Osteoblast (primary cell): Measurements from ENCODE around the gene AGXT2. TPM values are rescaled to one million over a fixed set of nuclear protein-coding genes. Genes with fewer than 3 reads are reported as not detected.

Experiments
- DNase-seq: peaks from one replicate; pipeline ENCODE4 v3.0.0; 2011; ENCODE audit warnings: low spot score, mixed read lengths; ENCODE audit not compliant: insufficient read length; ENCODE audit errors: missing footprints
- H2AFZ ChIP-seq: 2 replicates; pipeline ENCODE4 v1.6.0; 2011; ENCODE audit warnings: mild to moderate bottlenecking, low read length
- H3K27ac ChIP-seq: 2 replicates; pipeline ENCODE4 v1.5.1; 2011; ENCODE audit warnings: mild to moderate bottlenecking, low read depth, low read length, moderate library complexity
- H3K27me3 ChIP-seq: 2 replicates; pipeline ENCODE4 v1.6.0; 2012; ENCODE audit warnings: mild to moderate bottlenecking, control low read depth, inconsistent platforms, low read length, moderate library complexity; ENCODE audit not compliant: insufficient read depth
- H3K36me3 ChIP-seq: 2 replicates; pipeline ENCODE4 v1.5.1; 2011; ENCODE audit warnings: mild to moderate bottlenecking, low read length, control low read depth, moderate library complexity; ENCODE audit not compliant: insufficient read depth
- H3K4me1 ChIP-seq: 2 replicates; pipeline ENCODE4 v1.5.1; 2011; ENCODE audit warnings: mild to moderate bottlenecking, low read length, control low read depth, moderate library complexity; ENCODE audit not compliant: insufficient read depth
- H3K4me2 ChIP-seq: 2 replicates; pipeline ENCODE4 v1.6.0; 2011; ENCODE audit warnings: mild to moderate bottlenecking, low read length; ENCODE audit not compliant: insufficient read depth
- H3K4me3 ChIP-seq: fragments of 200-600 bp; sonication (generic); 3 replicates; pipeline ENCODE4 v1.5.1; 2012; ENCODE audit warnings: mild to moderate bottlenecking, low read length, inconsistent platforms; ENCODE audit not compliant: insufficient read depth
- H3K79me2 ChIP-seq: 2 replicates; pipeline ENCODE4 v1.6.0; 2012; ENCODE audit warnings: mild to moderate bottlenecking, low read length, control low read depth, inconsistent platforms; ENCODE audit not compliant: insufficient read depth
- H3K9me3 ChIP-seq: 2 replicates; pipeline ENCODE4 v1.5.1; 2011; ENCODE audit warnings: low read depth, low read length, control low read depth
- H4K20me1 ChIP-seq: 2 replicates; pipeline ENCODE4 v1.6.0; 2012; ENCODE audit warnings: mild to moderate bottlenecking, low read length, control low read depth; ENCODE audit not compliant: insufficient read depth
- CTCF ChIP-seq: IDR thresholded peaks from 2 replicates; pipeline ENCODE4 v1.5.1; 2011; ENCODE audit warnings: mild to moderate bottlenecking, low read depth, low read length, moderate library complexity; ENCODE audit errors: extremely low read depth
- total RNA-seq: library from RNA; depleted of rRNA; stranded (reverse); fragments of >200 nt; gene quantifications from 2 replicates; pipeline ENCODE4 v1.2.3, GENCODE V29; 2012

The AGXT2 gene
- total RNA-seq, 1 donor, result not detected

- TF ChIP-seq CTCF, result no peak
- H4K20me1 ChIP-seq, result no peaks in the 10 kb centered on the region
- DNase-seq, result no peak
- no peak overlapping the region for H2AFZ ChIP-seq
- no peak overlapping the region for H3K27ac ChIP-seq
- no peaks in the 10 kb centered on the region for H3K4me1 ChIP-seq
- no peaks in the 10 kb centered on the region for H3K79me2 ChIP-seq
- H3K4me2 ChIP-seq, result no peak overlapping the region
- H3K36me3 ChIP-seq, result no peaks in the 10 kb centered on the region
- no peaks in the 10 kb centered on the region for H3K9me3 ChIP-seq
- H3K27me3 ChIP-seq, result peaks cover 22% of the 10 kb centered on the region
- no peak overlapping the region for H3K4me3 ChIP-seq
These were observed 45.3 kb downstream of the AGXT2 start for GRCh38 chr5:35002459-35002858.

DNA sequence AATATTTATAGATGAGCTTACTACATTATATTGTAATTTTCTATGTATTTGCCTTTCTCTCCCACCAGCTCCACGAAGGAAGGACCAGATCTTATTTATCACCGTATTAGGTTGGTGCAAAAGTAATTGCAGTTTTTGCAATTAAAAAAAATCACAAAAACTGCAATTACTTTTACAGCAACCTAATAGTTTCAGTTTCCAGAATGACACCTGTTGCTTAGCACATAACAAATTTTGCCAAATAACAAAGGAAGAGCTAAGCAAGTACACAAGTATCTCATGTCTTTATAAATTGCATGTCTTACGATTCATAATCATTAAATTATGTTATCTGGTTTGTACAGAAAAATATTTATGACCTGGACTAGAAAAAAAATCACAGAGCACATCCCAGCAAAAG lies 45.9 kb downstream of the AGXT2 start:
- no peak overlapping the region for H3K4me3 ChIP-seq
- no peak overlapping the region for H3K4me2 ChIP-seq
- H4K20me1 ChIP-seq, result no peaks in the 10 kb centered on the region
- H3K79me2 ChIP-seq, result no peaks in the 10 kb centered on the region
- no peaks in the 10 kb centered on the region for H3K4me1 ChIP-seq
- no peak overlapping the region for H2AFZ ChIP-seq
- H3K9me3 ChIP-seq, result no peaks in the 10 kb centered on the region
- no peak overlapping the region for H3K27ac ChIP-seq
- DNase-seq, result no peak
- no peak for TF ChIP-seq CTCF
- H3K27me3 ChIP-seq, result peaks cover 22% of the 10 kb centered on the region
- H3K36me3 ChIP-seq, result no peaks in the 10 kb centered on the region

GRCh38 chr5:34998058-34998789 lies 49.5 kb downstream of the AGXT2 start:
- no peak for DNase-seq

GRCh38 chr5:34996261-34996660 lies 51.5 kb downstream of the AGXT2 start:
- Histone ChIP-seq H3K9me3 (no peaks in the 10 kb centered on the region), H2AFZ (no peak overlapping the region), H3K4me3 (no peak overlapping the region), H3K27me3 (peaks cover 20% of the 10 kb centered on the region), H3K36me3 (no peaks in the 10 kb centered on the region), H3K4me2 (no peak overlapping the region), H3K79me2 (no peaks in the 10 kb centered on the region), H3K4me1 (no peaks in the 10 kb centered on the region), H4K20me1 (no peaks in the 10 kb centered on the region), H3K27ac (no peak overlapping the region)
- no peak for DNase-seq
- no peak for TF ChIP-seq CTCF

More at GRCh38 chr5:34998058-34998789, 49.5 kb downstream of the AGXT2 start:
- H4K20me1 ChIP-seq, result no peaks in the 10 kb centered on the region
- no peaks in the 10 kb centered on the region for H3K36me3 ChIP-seq
- no peak overlapping the region for H3K4me2 ChIP-seq
- peaks cover 20% of the 10 kb centered on the region for H3K27me3 ChIP-seq
- H3K9me3 ChIP-seq, result no peaks in the 10 kb centered on the region
- H3K4me3 ChIP-seq, result no peak overlapping the region
- H3K27ac ChIP-seq, result no peak overlapping the region
- no peaks in the 10 kb centered on the region for H3K79me2 ChIP-seq
- no peaks in the 10 kb centered on the region for H3K4me1 ChIP-seq
- no peak overlapping the region for H2AFZ ChIP-seq
- TF ChIP-seq CTCF, result no peak
